HEK293 (cell line): ENCODE measurements around the gene GNMT.

ENCODE experiments used
- CTCF ChIA-PET: fragments of 350-600 bp; formaldehyde crosslinking; extraction: SDS; loops from one replicate; lab custom pipeline; 2021; ENCODE audit warnings: antibody characterized with exemption; lab: Yijun Ruan, JAX
- POLR2A ChIA-PET: fragments of 300-600 bp; formaldehyde crosslinking; extraction: SDS; loops from one replicate; lab custom pipeline; 2020; ENCODE audit warnings: antibody characterized with exemption, inconsistent platforms; lab: Yijun Ruan, JAX
- H3K27ac ChIP-seq: fragments of 200-500 bp; sonication (Bioruptor generic); 2 replicates; pipeline ENCODE4 v1.5.1; 2014; ENCODE audit warnings: low read depth, low read length, control low read depth, inconsistent platforms; ENCODE audit errors: extremely low read depth
- H3K36me3 ChIP-seq, 2 experiments: fragments of 200-500 bp in 1 of 2; sonication (Bioruptor generic) in 1 of 2; 1 replicate in 1 of 2; 2 replicates in 1 of 2; pipeline ENCODE4 v1.5.1; 2014 to 2017; ENCODE audit warnings: inconsistent platforms in 2 of 2, low read length in 2 of 2; ENCODE audit not compliant: control insufficient read depth in 2 of 2, insufficient read depth in 1 of 2
- H3K4me1 ChIP-seq: fragments of 200-500 bp; sonication (Bioruptor generic); 2 replicates; pipeline ENCODE4 v1.5.1; 2014; ENCODE audit warnings: mild to moderate bottlenecking, low read length, inconsistent platforms; ENCODE audit not compliant: control insufficient read depth, insufficient read depth
- H3K4me3 ChIP-seq: 2 replicates; pipeline ENCODE4 v1.5.1; 2011; ENCODE audit warnings: low read depth, mild to moderate bottlenecking, control low read depth, low read length, moderate library complexity
- H3K9me3 ChIP-seq: fragments of 200-500 bp; sonication (Bioruptor generic); 2 replicates; pipeline ENCODE4 v1.5.1; 2014; ENCODE audit warnings: low read depth, low read length, inconsistent platforms; ENCODE audit not compliant: control insufficient read depth, insufficient read depth
- GLIS1 ChIP-seq: fragments of 450-650 bp; formaldehyde crosslinking; IDR thresholded peaks from 2 replicates; pipeline ENCODE4 v1.5.1; 2016; ENCODE audit warnings: missing biosample characterization, missing genetic modification characterization
- GLIS2 ChIP-seq: fragments of 450-650 bp; formaldehyde crosslinking; IDR thresholded peaks from 2 replicates; pipeline ENCODE4 v1.5.1; 2016; ENCODE audit warnings: missing biosample characterization, missing genetic modification characterization
- OSR2 ChIP-seq: fragments of 450-650 bp; formaldehyde crosslinking; IDR thresholded peaks from 2 replicates; pipeline ENCODE4 v1.5.1; 2016; ENCODE audit warnings: missing biosample characterization, missing genetic modification characterization
- OVOL3 ChIP-seq: fragments of 450-650 bp; formaldehyde crosslinking; IDR thresholded peaks from 2 replicates; pipeline ENCODE4 v1.5.1; 2016; ENCODE audit warnings: missing biosample characterization, missing genetic modification characterization
- PRDM1 ChIP-seq: fragments of 450-650 bp; formaldehyde crosslinking; IDR thresholded peaks from 2 replicates; pipeline ENCODE4; 2016; ENCODE audit warnings: missing biosample characterization, missing genetic modification characterization
- RBAK ChIP-seq: fragments of 450-650 bp; formaldehyde crosslinking; IDR thresholded peaks from 2 replicates; pipeline ENCODE4 v1.5.1; 2016; ENCODE audit warnings: missing biosample characterization, missing genetic modification characterization
- ZBTB26 ChIP-seq: fragments of 450-650 bp; formaldehyde crosslinking; optimal IDR thresholded peaks from 2 replicates; pipeline ENCODE3; 2016; ENCODE audit warnings: missing biosample characterization, mild to moderate bottlenecking, missing genetic modification characterization
- ZEB2 ChIP-seq: fragments of 450-650 bp; formaldehyde crosslinking; IDR thresholded peaks from 2 replicates; pipeline ENCODE4 v1.5.1; 2016; ENCODE audit warnings: missing biosample characterization, missing genetic modification characterization
- ZFP3 ChIP-seq: fragments of 450-650 bp; formaldehyde crosslinking; IDR thresholded peaks from 2 replicates; pipeline ENCODE4 v1.5.1; 2016; ENCODE audit warnings: low read depth, missing biosample characterization, missing genetic modification characterization
- ZFP41 ChIP-seq: fragments of 450-650 bp; formaldehyde crosslinking; IDR thresholded peaks from 2 replicates; pipeline ENCODE4 v1.5.1; 2016; ENCODE audit warnings: missing biosample characterization, missing genetic modification characterization, borderline replicate concordance
- ZNF112 ChIP-seq: fragments of 450-650 bp; formaldehyde crosslinking; IDR thresholded peaks from 2 replicates; pipeline ENCODE4 v1.5.0; 2017; ENCODE audit warnings: missing biosample characterization, missing genetic modification characterization
- ZNF140 ChIP-seq: fragments of 450-650 bp; formaldehyde crosslinking; IDR thresholded peaks from 2 replicates; pipeline ENCODE4 v1.5.1; 2016; ENCODE audit warnings: missing biosample characterization, missing genetic modification characterization
- ZNF148 ChIP-seq: fragments of 450-650 bp; formaldehyde crosslinking; IDR thresholded peaks from 2 replicates; pipeline ENCODE4 v1.5.0; 2017; ENCODE audit warnings: missing biosample characterization, missing genetic modification characterization, borderline replicate concordance
- ZNF24 ChIP-seq: fragments of 450-650 bp; formaldehyde crosslinking; IDR thresholded peaks from 2 replicates; pipeline ENCODE4 v1.5.1; 2016; ENCODE audit warnings: missing biosample characterization, missing genetic modification characterization
- ZNF292 ChIP-seq: fragments of 450-650 bp; formaldehyde crosslinking; IDR thresholded peaks from 2 replicates; pipeline ENCODE4 v1.5.1; 2016; ENCODE audit warnings: low read depth, missing biosample characterization, missing genetic modification characterization, borderline replicate concordance
- ZNF335 ChIP-seq: fragments of 450-650 bp; formaldehyde crosslinking; conservative IDR thresholded peaks from 2 replicates; pipeline ENCODE4 v1.5.1; 2016; ENCODE audit warnings: missing biosample characterization, missing genetic modification characterization
- ZNF350 ChIP-seq: fragments of 450-650 bp; formaldehyde crosslinking; IDR thresholded peaks from 2 replicates; pipeline ENCODE4 v1.5.0; 2017; ENCODE audit warnings: missing biosample characterization, mild to moderate bottlenecking, missing genetic modification characterization
- ZNF354C ChIP-seq: fragments of 450-650 bp; formaldehyde crosslinking; IDR thresholded peaks from 2 replicates; pipeline ENCODE4 v1.5.1; 2016; ENCODE audit warnings: missing biosample characterization, missing genetic modification characterization, low read depth, borderline replicate concordance
- ZNF596 ChIP-seq: fragments of 450-650 bp; IDR thresholded peaks from 2 replicates; pipeline ENCODE4 v1.5.0; 2018; ENCODE audit warnings: missing biosample characterization, mild to moderate bottlenecking, missing genetic modification characterization, moderate library complexity
- ZNF768 ChIP-seq: fragments of 450-650 bp; formaldehyde crosslinking; IDR thresholded peaks from 2 replicates; pipeline ENCODE4 v1.5.1; 2018; ENCODE audit warnings: missing biosample characterization, mild to moderate bottlenecking, missing genetic modification characterization
- ZSCAN4 ChIP-seq: fragments of 450-650 bp; formaldehyde crosslinking; IDR thresholded peaks from 2 replicates; pipeline ENCODE4 v1.5.1; 2017; ENCODE audit warnings: missing biosample characterization, missing genetic modification characterization

Gene GNMT

GRCh38 chr6:42960243-42961019 lies at the start of gene GNMT (continued):
- TF ChIP-seq ZBTB26, result peak; percentile 84
- TF ChIP-seq ZNF140 (tag by site-specific recombination), result no peak
- peak; percentile 40; the same call in 1 of the 2 replicates for TF ChIP-seq GLIS1 (tag by site-specific recombination)
- TF ChIP-seq ZNF335 (tag by site-specific recombination), result peak; percentile 78; the same call in 1 of the 2 replicates
- TF ChIP-seq ZNF768 (tag by site-specific recombination), result no peak
- no peak for TF ChIP-seq OVOL3 (tag by site-specific recombination)
- no peak for TF ChIP-seq ZNF354C (tag by site-specific recombination)
- no peak for TF ChIP-seq PRDM1 (tag by site-specific recombination)
- no peak for TF ChIP-seq ZNF292 (tag by site-specific recombination)
- no peak for TF ChIP-seq ZFP41 (tag by site-specific recombination)
- TF ChIP-seq ZNF350 (tag by site-specific recombination), result no peak
- no peak for TF ChIP-seq OSR2 (tag by site-specific recombination)
- no peak for TF ChIP-seq ZNF24
- TF ChIP-seq ZEB2 (tag by site-specific recombination), result 0 out of 2 replicates have a peak, but pooled peaks have one; percentile 44
- TF ChIP-seq RBAK (tag by site-specific recombination), result no peak
- no peak for TF ChIP-seq ZNF596 (tag by site-specific recombination)
- no peak for TF ChIP-seq ZFP3 (tag by site-specific recombination)
- no peak for TF ChIP-seq ZSCAN4
- TF ChIP-seq ZNF148 (tag by site-specific recombination), result no peak
- TF ChIP-seq GLIS2 (tag by site-specific recombination), result peak; percentile 59; the same call in 1 of the 2 replicates

- H3K4me1 ChIP-seq, result no peaks in the 10 kb centered on the region
- H3K36me3 ChIP-seq, result no peaks in the 10 kb centered on the region
- H3K9me3 ChIP-seq, result no peaks in the 10 kb centered on the region
- ChIA-PET POLR2A (interaction anchor here (0.6 to 0.7 kb wide), 2 partner anchors 103 to 143 kb away, joined by 4 to 5 read pairs; partner anchors contain the start of gene KLHDC3), CTCF (interaction anchor here (1.1 to 2.6 kb wide), 2 partner anchors 10 to 232 kb away, joined by 4 to 25 read pairs; no protein-coding TSS in a partner anchor)
- H3K4me3 ChIP-seq, result no peak overlapping the region
- no peak overlapping the region for H3K27ac ChIP-seq
- TF ChIP-seq ZNF112, result no peak
Observed at GRCh38 chr6:42911171-42912021, 49.2 kb upstream of the GNMT start.
